Effector memory CD8-positive, alpha-beta T cell (primary cell): ENCODE results near the gene MARF1.
"Not testable (repeated sequence)": the region's sequence is repeated elsewhere in the genome, so short reads cannot be mapped to it uniquely, and the experiment has no call there.

Experiments
- ATAC-seq: fragments of 150-1000 bp; cut with Tn5 transposase; replicated peaks from 2 replicates; pipeline ENCODE4 v1.10.0; 2021; ENCODE audit warnings: mild to moderate bottlenecking, moderate library complexity
- DNase-seq, 3 experiments: peaks; one replicate each; pipeline ENCODE4 v3.0.0; 2021
- H3K27ac Mint-ChIP-seq, 2 donors: one replicate each; pipeline ENCODE4 v1.8.0; 2022; ENCODE audit warnings: mild to moderate bottlenecking in 2 of 2, mixed read lengths in 2 of 2, moderate library complexity in 2 of 2
- H3K27me3 Mint-ChIP-seq, 2 donors: one replicate each; pipeline ENCODE4 v1.8.0; 2022; ENCODE audit warnings: mixed read lengths in 2 of 2
- H3K36me3 Mint-ChIP-seq: one replicate; pipeline ENCODE4 v1.8.0; 2022; ENCODE audit warnings: mild to moderate bottlenecking, moderate library complexity, mixed read lengths; ENCODE audit not compliant: insufficient read depth
- H3K4me1 Mint-ChIP-seq, 2 donors: one replicate each; pipeline ENCODE4 v1.8.0; 2022; ENCODE audit warnings: low read depth in 2 of 2, mixed read lengths in 2 of 2
- H3K4me3 Mint-ChIP-seq, 2 donors: one replicate each; pipeline ENCODE4 v1.8.0; 2022; ENCODE audit warnings: mild to moderate bottlenecking in 2 of 2, mixed read lengths in 2 of 2, moderate library complexity in 2 of 2
- H3K9me3 Mint-ChIP-seq, 2 donors: one replicate each; pipeline ENCODE4 v1.8.0; 2022; ENCODE audit warnings: mixed read lengths in 2 of 2

The MARF1 gene

DNA sequence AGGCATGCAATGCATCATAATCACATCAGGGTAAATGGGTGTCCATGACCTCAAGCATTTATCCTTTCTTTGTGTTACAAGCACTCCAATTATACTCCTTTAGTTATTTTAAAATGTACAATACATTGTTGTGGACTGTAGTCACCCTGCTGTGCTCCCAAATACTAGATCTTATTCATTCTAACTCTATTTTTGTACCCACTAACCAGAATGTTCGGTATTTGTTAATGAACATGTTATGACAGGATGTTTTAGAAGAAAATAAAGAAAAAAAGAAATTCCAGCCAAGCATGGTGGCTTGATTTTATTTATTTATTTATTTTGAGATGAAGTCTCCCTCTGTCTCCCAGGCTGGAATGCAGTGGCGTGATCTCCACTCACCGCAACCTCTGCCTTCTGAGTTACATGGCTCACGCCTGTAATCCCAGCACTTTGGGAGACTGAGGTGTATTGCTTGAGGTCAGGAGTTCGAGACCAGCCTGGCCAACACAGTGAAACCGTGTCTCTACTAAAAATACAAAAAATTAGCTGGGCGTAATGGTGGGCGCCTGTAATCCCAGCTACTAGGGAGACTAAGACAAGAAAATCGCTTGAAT is 5.3 kb upstream of the MARF1 start:
- no peaks in the 10 kb centered on the region for H3K9me3 Mint-ChIP-seq
- H3K27ac Mint-ChIP-seq: no peak overlapping the region
- DNase-seq: no peak
- H3K4me3 Mint-ChIP-seq: no peak overlapping the region
- no peak for ATAC-seq
- peaks cover 36% of the 10 kb centered on the region for H3K36me3 Mint-ChIP-seq
- H3K4me1 Mint-ChIP-seq: peaks cover 11 to 32% of the 10 kb centered on the region in 2 donors
- H3K27me3 Mint-ChIP-seq: no peaks in the 10 kb centered on the region

DNA sequence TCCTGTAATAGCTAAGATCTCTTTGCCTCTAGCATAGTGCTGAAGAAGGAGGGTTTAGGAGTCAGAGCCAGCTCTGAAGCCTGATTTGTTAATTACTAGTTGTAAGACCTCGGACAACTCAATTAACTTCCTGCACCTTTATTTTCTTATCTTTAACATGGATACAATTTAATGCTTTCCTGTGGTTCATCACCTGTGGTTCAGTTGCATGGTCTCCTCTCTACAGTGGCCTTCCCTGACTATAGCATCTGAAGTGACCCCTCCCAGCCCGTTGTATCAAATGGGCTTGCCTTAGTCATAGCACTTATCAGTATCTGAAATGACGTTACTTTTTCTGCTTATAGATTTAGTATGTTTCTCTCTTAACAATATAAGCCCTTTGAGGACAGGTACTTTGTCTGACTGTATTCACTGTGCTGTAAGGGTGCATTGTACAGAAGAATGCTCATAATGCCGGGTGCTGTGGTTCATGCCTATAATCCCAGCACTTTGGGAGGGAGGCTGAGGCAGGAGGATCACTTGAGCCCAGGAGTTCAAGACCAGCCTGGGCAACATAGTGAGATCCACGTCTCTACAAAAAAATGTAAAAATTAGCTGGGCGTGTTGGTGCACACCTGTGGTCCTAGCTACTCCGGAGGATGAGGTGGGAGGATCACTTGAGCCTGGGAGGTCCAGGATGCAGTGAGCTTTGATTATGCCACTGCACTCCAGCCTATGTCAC is 4.5 kb upstream of the MARF1 start:
- peaks cover 6 to 24% of the 10 kb centered on the region in 2 donors for H3K4me1 Mint-ChIP-seq
- H3K36me3 Mint-ChIP-seq: peaks cover 36% of the 10 kb centered on the region
- ATAC-seq (no peak), DNase-seq (no peak)
- no peaks in the 10 kb centered on the region for H3K9me3 Mint-ChIP-seq
- H3K27ac Mint-ChIP-seq: no peak overlapping the region
- no peak overlapping the region for H3K4me3 Mint-ChIP-seq
- H3K27me3 Mint-ChIP-seq: no peaks in the 10 kb centered on the region

DNA sequence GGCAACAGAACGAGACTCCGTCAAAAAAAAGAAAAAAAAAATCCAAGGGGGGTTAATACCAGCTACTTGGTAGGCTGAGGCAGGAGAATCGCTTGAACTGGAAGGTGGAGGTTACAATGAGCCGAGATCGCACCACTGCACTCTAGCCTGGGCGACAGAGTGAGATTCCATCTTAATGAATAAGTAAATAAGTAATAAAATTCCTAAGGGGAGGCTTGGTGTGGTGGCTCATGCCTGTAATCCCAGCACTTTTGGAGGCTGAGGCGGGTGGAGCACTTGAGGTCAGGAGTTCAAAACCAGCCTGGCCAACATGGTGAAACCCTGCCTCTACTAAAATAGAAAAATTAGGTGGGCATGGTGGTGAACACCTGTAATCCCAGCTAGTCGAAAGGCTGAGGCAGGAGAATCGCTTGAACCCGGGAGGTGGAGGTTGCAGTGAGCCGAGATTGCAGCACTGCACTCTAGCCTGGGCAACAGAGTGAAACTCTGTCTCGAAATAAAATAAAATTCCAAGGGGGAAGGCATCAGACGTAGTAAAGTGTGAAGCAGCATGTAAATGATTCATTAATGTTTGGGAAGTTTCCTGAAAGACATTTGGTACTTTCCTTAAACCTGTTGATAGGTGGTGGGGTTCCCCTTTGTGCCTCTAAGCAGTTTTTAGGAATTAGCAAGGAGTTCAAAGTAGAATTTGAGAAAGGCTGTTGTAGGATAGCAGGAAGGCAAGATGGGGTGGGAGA is 3.8 kb upstream of the MARF1 start:
- not testable (repeated sequence) for ATAC-seq, H3K4me3 Mint-ChIP-seq, H3K27ac Mint-ChIP-seq, H3K27me3 Mint-ChIP-seq, DNase-seq, H3K9me3 Mint-ChIP-seq
- H3K4me1 Mint-ChIP-seq: peaks cover 13 to 28% of the 10 kb centered on the region in 2 donors
- H3K36me3 Mint-ChIP-seq: peaks cover 36% of the 10 kb centered on the region

DNA sequence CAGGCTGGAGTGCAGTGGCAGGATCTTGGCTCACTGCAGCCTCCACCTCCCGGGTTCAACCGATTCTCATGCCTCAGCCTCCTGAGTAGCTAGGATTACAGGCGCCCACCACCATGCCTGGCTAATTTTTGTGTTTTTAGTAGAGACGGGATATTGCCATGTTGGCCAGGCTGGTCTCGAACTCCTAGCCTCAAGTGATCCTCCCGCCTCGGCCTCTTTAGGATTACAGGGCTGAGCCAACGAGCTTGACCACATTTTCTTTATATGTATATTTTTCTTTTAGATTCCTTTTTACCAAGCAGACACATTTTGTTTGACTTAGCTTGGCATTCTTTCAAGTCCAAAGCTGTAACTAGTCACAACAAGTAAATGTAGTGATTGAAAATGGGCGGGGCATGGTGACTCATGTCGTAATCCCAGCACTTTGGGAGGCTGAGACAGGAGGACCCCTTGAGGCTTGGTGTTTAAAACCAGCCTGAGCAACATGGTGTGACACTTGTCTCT is 2.1 kb upstream of the MARF1 start:
- H3K27ac Mint-ChIP-seq: not testable (repeated sequence)

DNA sequence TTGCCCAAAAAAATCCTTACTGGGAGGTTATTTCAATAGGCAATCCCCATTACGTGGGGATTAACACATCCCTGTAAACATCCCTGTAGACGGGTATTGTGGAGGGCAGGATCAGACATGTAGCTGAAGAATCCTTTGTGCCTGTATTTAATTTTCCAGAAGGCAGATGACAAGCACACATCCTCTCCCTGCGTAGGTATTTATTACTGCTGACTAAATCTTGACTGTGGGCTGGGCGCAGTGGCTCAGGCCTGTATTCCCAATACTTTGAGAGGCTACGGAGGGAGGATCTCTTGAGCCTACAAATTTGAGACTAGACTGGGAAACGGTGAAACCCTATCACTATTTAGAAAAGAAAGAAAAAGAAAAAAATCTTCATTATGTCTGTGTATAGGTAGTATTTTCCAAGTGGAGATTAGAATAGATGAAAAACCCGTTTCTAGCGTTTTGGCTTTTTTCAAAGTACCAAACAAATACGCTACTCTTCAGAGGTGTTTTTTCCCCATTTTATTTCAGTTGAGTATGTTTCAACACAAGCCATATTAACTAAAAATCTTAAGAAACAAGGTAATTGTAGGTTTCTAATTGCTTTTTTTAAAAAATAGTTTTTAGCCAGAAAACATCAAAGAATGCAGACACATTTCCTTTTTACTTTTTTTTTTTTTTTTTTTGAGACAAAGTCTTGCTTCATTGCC is 1.5 kb upstream of the MARF1 start:
- H3K36me3 Mint-ChIP-seq: peaks cover 26% of the 10 kb centered on the region
- H3K4me3 Mint-ChIP-seq: peak overlapping the region; percentile 90 to 91
- no peaks in the 10 kb centered on the region for H3K9me3 Mint-ChIP-seq
- peaks cover 19 to 33% of the 10 kb centered on the region in 2 donors for H3K4me1 Mint-ChIP-seq
- H3K27me3 Mint-ChIP-seq: no peaks in the 10 kb centered on the region
- ATAC-seq (no peak), DNase-seq (no peak)
- peak overlapping the region; percentile 96 to 99 for H3K27ac Mint-ChIP-seq

More for the DNA sequence above, 2.1 kb upstream of the MARF1 start:
- DNase-seq, H3K4me3 Mint-ChIP-seq, ATAC-seq, H3K9me3 Mint-ChIP-seq, H3K27me3 Mint-ChIP-seq: not testable (repeated sequence)
- H3K36me3 Mint-ChIP-seq: peaks cover 26% of the 10 kb centered on the region
- peaks cover 16 to 30% of the 10 kb centered on the region in 2 donors for H3K4me1 Mint-ChIP-seq

DNA sequence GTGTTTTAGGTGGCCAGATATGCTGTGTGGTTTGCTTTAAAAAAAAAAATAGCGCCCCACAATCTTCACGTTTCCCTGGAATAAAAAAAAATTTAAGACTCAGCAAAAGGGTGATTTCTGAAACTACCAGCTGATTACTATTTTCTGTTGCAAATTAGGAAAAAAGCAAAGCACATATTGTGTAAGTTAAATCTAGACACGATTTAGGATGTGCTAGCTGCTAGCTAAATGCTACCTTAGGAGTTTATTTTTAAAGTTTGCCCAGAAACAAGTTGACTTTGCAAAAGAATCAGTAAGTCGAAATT is 944 bp upstream of the MARF1 start:
- Mint-ChIP-seq H3K27ac (peak overlapping the region; percentile 96 to 99), H3K27me3 (no peaks in the 10 kb centered on the region), H3K4me1 (peaks cover 21 to 39% of the 10 kb centered on the region in 2 donors), H3K36me3 (peaks cover 29% of the 10 kb centered on the region), H3K9me3 (no peaks in the 10 kb centered on the region), H3K4me3 (peak overlapping the region; percentile 90 to 91)
- DNase-seq (no peak), ATAC-seq (no peak)

DNA sequence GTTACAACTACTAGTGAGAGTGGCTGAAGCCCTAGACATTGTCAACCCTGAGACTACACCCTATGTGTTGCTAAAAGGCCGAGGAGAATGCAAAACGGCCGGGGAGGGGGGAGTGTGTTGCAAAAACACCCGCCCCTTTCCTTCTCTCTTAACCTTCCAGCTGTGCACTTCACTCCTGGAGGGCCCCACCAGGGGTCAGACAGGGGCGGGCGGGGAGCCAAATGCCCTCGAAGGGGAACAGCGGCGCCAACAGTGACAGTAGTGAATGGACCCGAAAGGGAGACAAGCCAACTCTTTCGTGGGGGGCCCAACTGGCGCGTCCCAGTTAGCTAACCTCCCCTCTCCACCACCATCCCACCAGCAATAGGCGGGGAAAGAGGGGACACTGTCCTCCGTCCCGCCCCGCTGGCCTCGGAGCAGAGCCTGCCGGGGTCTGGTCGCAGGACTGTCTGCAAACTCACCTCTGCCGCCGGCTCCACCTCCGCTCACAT is 352 bp downstream of the MARF1 start:
- Mint-ChIP-seq H3K36me3 (peaks cover 42% of the 10 kb centered on the region), H3K27me3 (no peaks in the 10 kb centered on the region), H3K9me3 (no peaks in the 10 kb centered on the region), H3K4me3 (peak overlapping the region; percentile 90 to 91), H3K27ac (peak overlapping the region; percentile 96 to 99), H3K4me1 (peaks cover 25 to 43% of the 10 kb centered on the region in 2 donors)
- ATAC-seq (peak; percentile 68), DNase-seq (peak; percentile 76 to 79 (median 78))

DNA sequence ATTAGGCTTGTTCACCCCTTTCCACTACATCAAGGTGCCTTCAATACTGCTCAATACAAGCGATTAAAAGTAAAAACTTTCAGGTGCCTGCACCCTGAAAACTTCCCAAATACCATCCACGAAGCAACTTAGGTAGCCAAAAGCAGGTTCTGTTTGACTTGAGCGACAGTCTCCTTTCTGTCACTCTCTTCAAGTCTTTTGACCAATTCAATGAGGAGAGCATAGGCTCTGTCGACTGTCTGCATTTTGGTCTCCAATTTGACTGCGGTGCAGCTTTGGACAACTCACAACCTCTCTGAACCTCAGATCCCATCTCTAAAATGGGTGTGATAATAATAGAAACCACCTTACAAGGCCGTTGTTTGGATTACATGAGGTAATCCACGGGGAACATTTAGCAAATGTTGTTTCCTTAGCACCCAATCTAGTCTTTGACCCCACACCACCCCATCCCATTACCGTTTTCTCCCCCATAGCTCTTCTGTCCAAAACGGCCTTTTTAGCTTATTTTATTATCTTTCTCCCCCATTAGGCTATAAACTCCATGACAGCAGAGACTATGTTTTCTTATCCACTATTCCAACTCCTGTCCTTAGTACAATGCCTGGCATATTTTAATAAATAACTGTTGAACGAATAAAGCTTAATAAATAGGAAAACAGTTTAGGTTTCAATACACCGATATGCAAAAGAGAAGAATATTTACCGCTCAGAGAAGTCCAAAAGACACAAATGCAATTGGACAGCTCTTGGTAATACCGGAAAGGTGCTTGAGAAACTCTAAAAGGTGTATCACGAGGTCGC is 999 bp downstream of the MARF1 start:
- H3K4me3 Mint-ChIP-seq: peak overlapping the region; percentile 90 to 91

DNA sequence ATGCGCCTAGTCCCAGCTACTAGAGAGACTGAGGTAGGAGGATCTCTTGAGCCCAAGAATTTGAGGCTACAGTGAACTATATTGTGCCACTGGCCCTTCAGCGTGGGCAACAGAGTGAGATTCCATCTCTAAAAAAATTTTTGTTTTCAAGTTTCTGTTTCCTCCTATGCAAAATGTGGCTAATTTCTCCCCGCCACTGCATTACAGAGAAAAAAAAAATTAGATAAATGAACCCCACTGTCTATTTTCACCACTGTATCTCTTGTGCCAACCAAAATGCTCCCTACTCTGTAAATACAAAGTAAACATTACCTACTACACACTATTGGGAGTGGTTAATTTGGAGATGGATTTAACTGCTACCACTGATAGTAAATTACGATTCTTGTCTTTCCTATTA is 2.0 kb downstream of the MARF1 start:
- H3K27me3 Mint-ChIP-seq: no peaks in the 10 kb centered on the region
- ATAC-seq (no peak), DNase-seq (no peak)
- H3K4me3 Mint-ChIP-seq: peak overlapping the region; percentile 90 to 91
- H3K27ac Mint-ChIP-seq: peak overlapping the region in 1 of 2 donors; percentile 96
- no peaks in the 10 kb centered on the region for H3K9me3 Mint-ChIP-seq
- H3K4me1 Mint-ChIP-seq: peaks cover 35 to 54% of the 10 kb centered on the region in 2 donors
- H3K36me3 Mint-ChIP-seq: peaks cover 47% of the 10 kb centered on the region

More for the DNA sequence above, 999 bp downstream of the MARF1 start:
- no peak for DNase-seq
- H3K9me3 Mint-ChIP-seq: no peaks in the 10 kb centered on the region
- peak overlapping the region; percentile 96 to 99 for H3K27ac Mint-ChIP-seq
- no peak for ATAC-seq
- H3K27me3 Mint-ChIP-seq: no peaks in the 10 kb centered on the region
- H3K4me1 Mint-ChIP-seq: peaks cover 26 to 45% of the 10 kb centered on the region in 2 donors
- peaks cover 45% of the 10 kb centered on the region for H3K36me3 Mint-ChIP-seq

DNA sequence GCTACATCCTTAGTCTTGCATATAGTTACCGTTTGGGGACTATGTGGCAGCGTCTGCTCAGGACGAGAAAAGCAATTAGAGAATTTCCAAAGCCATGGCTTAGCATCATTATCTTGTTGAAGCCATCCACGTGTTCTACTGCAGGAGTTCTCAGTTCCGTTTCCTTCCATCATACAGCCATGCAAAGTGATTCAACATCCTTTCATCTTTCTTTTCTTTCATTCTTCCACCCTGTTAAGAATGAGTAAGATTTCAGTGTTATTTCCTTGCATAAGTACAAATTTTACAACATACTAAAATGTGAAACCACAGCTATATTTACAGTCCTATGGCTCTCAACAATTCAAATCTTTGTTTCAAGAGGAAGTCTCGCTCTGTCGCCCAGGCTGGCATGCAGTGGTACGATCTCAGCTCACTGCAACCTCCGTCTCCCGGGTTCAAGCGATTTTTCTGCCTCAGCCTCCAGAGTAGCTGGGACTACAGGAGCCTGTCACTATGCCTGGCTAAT is 3.8 kb downstream of the MARF1 start:
- ATAC-seq (no peak), DNase-seq (no peak)
- H3K9me3 Mint-ChIP-seq: no peaks in the 10 kb centered on the region
- peak overlapping the region; percentile 55 to 67 for H3K4me3 Mint-ChIP-seq
- no peaks in the 10 kb centered on the region for H3K27me3 Mint-ChIP-seq
- H3K4me1 Mint-ChIP-seq: peaks cover 40 to 61% of the 10 kb centered on the region in 2 donors
- H3K27ac Mint-ChIP-seq: peak overlapping the region; percentile 51 to 92
- peaks cover 65% of the 10 kb centered on the region for H3K36me3 Mint-ChIP-seq

DNA sequence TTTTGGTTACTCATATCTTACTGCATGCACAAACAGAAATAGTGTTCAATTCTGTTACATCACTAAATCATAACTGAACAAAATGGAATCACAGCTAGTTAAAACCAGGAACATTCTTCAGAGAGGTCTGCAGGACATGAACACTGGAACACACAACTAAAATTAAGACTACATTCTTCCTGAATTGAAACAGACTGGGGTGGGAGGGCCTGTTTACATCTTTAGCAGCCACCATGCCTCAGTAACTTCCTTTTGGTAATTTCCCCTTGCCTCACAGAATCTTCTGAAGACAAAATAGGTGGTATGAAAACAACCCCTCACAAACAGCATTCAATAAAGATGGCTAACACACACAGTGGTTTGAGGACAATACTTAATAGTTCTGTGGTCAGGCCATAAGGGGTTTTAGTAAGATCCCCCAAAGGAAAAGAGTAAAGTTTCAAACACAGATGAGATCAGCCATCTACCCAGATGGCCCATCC is 6.5 kb downstream of the MARF1 start:
- Mint-ChIP-seq H3K9me3 (no peaks in the 10 kb centered on the region), H3K27ac (peak overlapping the region; percentile 86 to 88), H3K27me3 (no peaks in the 10 kb centered on the region), H3K36me3 (peaks cover 70% of the 10 kb centered on the region), H3K4me3 (peak overlapping the region; percentile 23 to 55), H3K4me1 (peaks cover 36 to 53% of the 10 kb centered on the region in 2 donors)
- no peak for DNase-seq
- peak; percentile 69 for ATAC-seq

DNA sequence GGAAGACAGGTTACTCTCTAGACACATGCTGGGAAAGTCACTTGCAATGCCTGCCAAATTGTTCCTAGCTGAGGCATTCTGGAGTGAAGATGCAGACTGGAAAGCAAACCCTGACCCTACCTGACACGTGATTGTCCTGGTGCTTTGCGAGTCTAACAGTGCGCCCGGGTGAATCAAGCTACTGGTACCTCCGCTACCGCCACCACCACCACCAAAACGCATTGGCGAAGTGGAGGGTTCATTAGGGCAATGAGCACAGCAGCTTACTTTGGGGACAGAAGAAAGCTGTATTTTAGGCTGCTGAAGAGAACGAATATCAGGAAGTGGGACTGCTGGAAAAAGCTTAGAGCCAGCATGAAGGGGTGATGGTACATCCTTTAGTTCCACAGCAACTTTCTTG is 7.0 kb downstream of the MARF1 start:
- Mint-ChIP-seq H3K27me3 (no peaks in the 10 kb centered on the region), H3K36me3 (peaks cover 74% of the 10 kb centered on the region), H3K4me1 (peaks cover 32 to 49% of the 10 kb centered on the region in 2 donors), H3K27ac (peak overlapping the region; percentile 86 to 88), H3K9me3 (no peaks in the 10 kb centered on the region), H3K4me3 (no peak overlapping the region)
- DNase-seq: no peak
- ATAC-seq: no peak
